GM12878 (cell line): ENCODE data around the gene CDK11B. TPM values are rescaled to one million over a fixed set of nuclear protein-coding genes. Genes with fewer than 3 reads are reported as not detected.

ENCODE experiments used
- ATAC-seq: fragments of 200-7000 bp; cut with Tn5 transposase; 3 replicates; pipeline ENCODE4 v1.9.1; 2020; ENCODE audit warnings: mild to moderate bottlenecking, moderate library complexity
- BruUV-seq: library from RNA; stranded (reverse); fragments of 400-500 nt; replicated peaks from 2 replicates; lab custom pipeline; 2021; lab: Mats Ljungman, UMichigan
- CTCF ChIA-PET: fragments of 300-600 bp; sonication (Branson Sonifier 250); formaldehyde crosslinking; extraction: SDS; loops from one replicate; lab custom pipeline; 2021; ENCODE audit warnings: inconsistent platforms; lab: Yijun Ruan, JAX
- POLR2A ChIA-PET: fragments of 350-600 bp; formaldehyde crosslinking; extraction: SDS; loops from one replicate; lab custom pipeline; 2021; ENCODE audit warnings: inconsistent platforms; lab: Charles Lee
- RAD21 ChIA-PET: fragments of 300-600 bp; sonication (Branson Sonifier 250); formaldehyde crosslinking; loops from one replicate; lab custom pipeline; 2023; ENCODE audit warnings: antibody characterized with exemption; ENCODE audit not compliant: unreplicated experiment; lab: Charles Lee
- SMC1A ChIA-PET: fragments of 300-600 bp; sonication (Branson Sonifier 250); formaldehyde crosslinking; loops from one replicate; lab custom pipeline; 2023; ENCODE audit not compliant: unreplicated experiment, uncharacterized antibody; lab: Charles Lee
- DNase-seq: peaks from one replicate; pipeline ENCODE4 v3.0.0-alpha.2; 2011; ENCODE audit warnings: low read depth, low spot score
- FAIRE-seq: peaks from 3 replicates; lab custom pipeline; 2011; peaks lifted over from hg19 to GRCh38; lab: Jason Lieb, UNC
- H2AFZ ChIP-seq: 2 replicates; pipeline ENCODE4 v1.6.0; 2011; ENCODE audit warnings: low read depth, low read length, control low read depth; ENCODE audit not compliant: control insufficient read depth
- H3K27ac ChIP-seq: 2 replicates; pipeline ENCODE4 v1.5.1; 2011; ENCODE audit warnings: control low read depth; ENCODE audit not compliant: control insufficient read depth, insufficient read depth
- H3K27me3 ChIP-seq, 2 experiments: replicated peaks in 1 of 2; 2 replicates each; pipeline versions ENCODE4 v1.6.0 to v1.6.1; 2011; ENCODE audit warnings: low read length in 1 of 2; ENCODE audit not compliant: control insufficient read depth in 2 of 2, insufficient read depth in 2 of 2
- H3K36me3 ChIP-seq, 2 experiments: 2 replicates each; pipeline ENCODE4 v1.5.1; 2011; ENCODE audit warnings: low read length in 1 of 2; ENCODE audit not compliant: control insufficient read depth in 2 of 2, insufficient read depth in 2 of 2
- H3K4me1 ChIP-seq: 2 replicates; pipeline ENCODE4 v1.6.1; 2011; ENCODE audit warnings: mild to moderate bottlenecking, low read length, moderate library complexity, mixed read lengths; ENCODE audit not compliant: control insufficient read depth, insufficient read depth
- H3K4me2 ChIP-seq: 2 replicates; pipeline ENCODE4 v1.6.0; 2011; ENCODE audit warnings: control low read depth; ENCODE audit not compliant: control insufficient read depth, insufficient read depth
- H3K4me3 ChIP-seq: fragments of 200-600 bp; sonication (generic); 2 replicates; pipeline ENCODE4 v1.5.1; 2016
- H3K79me2 ChIP-seq: 2 replicates; pipeline ENCODE4 v1.6.0; 2011; ENCODE audit warnings: low read length; ENCODE audit not compliant: control insufficient read depth, insufficient read depth
- H3K9ac ChIP-seq: 2 replicates; pipeline ENCODE4 v1.8.0; 2011; ENCODE audit warnings: low read length, control low read depth, mixed read lengths; ENCODE audit not compliant: control insufficient read depth, insufficient read depth
- H3K9me3 ChIP-seq: replicated peaks from 3 replicates; pipeline ENCODE4 v1.5.1; 2011; ENCODE audit warnings: mild to moderate bottlenecking, low read length; ENCODE audit not compliant: control insufficient read depth, insufficient read depth
- H4K20me1 ChIP-seq: 2 replicates; pipeline ENCODE4 v1.6.0; 2011; ENCODE audit not compliant: control insufficient read depth, insufficient read depth
- ASH2L ChIP-seq: fragments of 300-600, 200-600 bp; sonication (generic); IDR thresholded peaks from 2 replicates; pipeline ENCODE4 v1.6.1; 2017; ENCODE audit warnings: low read depth, mild to moderate bottlenecking, borderline replicate concordance
- BCLAF1 ChIP-seq: fragments of 450-650 bp; IDR thresholded peaks from 2 replicates; pipeline ENCODE4 v1.6.1; 2017; ENCODE audit warnings: antibody characterized with exemption, mild to moderate bottlenecking, moderate library complexity
- HCFC1 ChIP-seq: fragments of 150-350 bp; IDR thresholded peaks from 2 replicates; pipeline ENCODE4 v1.6.1; 2014; ENCODE audit warnings: low read length
- HDAC2 ChIP-seq: fragments of 200-600 bp; sonication (generic); IDR thresholded peaks from 2 replicates; pipeline ENCODE4 v1.6.1; 2017
- MEF2A ChIP-seq: IDR thresholded peaks from 2 replicates; pipeline ENCODE4 v1.6.1; 2011; ENCODE audit warnings: low read depth, mild to moderate bottlenecking, low read length, moderate library complexity; ENCODE audit not compliant: insufficient read depth
- MTA2 ChIP-seq: fragments of 450-650 bp; IDR thresholded peaks from 2 replicates; pipeline ENCODE4 v1.6.1; 2016; ENCODE audit warnings: low read depth, mild to moderate bottlenecking, moderate library complexity
- MTA3 ChIP-seq: IDR thresholded peaks from 2 replicates; pipeline ENCODE4 v1.6.1; 2012; ENCODE audit warnings: low read length, inconsistent platforms, borderline replicate concordance
- NFXL1 ChIP-seq: fragments of 450-650 bp; IDR thresholded peaks from 2 replicates; pipeline ENCODE4 v1.6.1; 2017; ENCODE audit warnings: antibody characterized with exemption, mild to moderate bottlenecking, borderline replicate concordance
- PAX8 ChIP-seq: fragments of 450-650 bp; IDR thresholded peaks from 2 replicates; pipeline ENCODE4 v1.6.1; 2017; ENCODE audit warnings: mild to moderate bottlenecking, moderate library complexity
- POLR2AphosphoS5 ChIP-seq: IDR thresholded peaks from 2 replicates; pipeline ENCODE4 v1.6.1; 2011; ENCODE audit warnings: mild to moderate bottlenecking, low read length, inconsistent platforms
- PRDM15 ChIP-seq: fragments of 450-650 bp; formaldehyde crosslinking; IDR thresholded peaks from 2 replicates; pipeline ENCODE4 v1.4.0; 2020; ENCODE audit warnings: mild to moderate bottlenecking, moderate library complexity
- SMARCA5 ChIP-seq: fragments of 450-650 bp; IDR thresholded peaks from 2 replicates; pipeline ENCODE4 v1.6.1; 2017; ENCODE audit warnings: mild to moderate bottlenecking
- whole genome bisulfite sequencing: methylation state at CpG from one replicate; pipeline ENCODE4 v1.1.6; 2016; ENCODE audit warnings: low lambda C conversion rate; ENCODE audit not compliant: insufficient replicate concordance, insufficient coverage; ENCODE audit errors: missing lambda C conversion rate; 5-methylcytosine and 5-hydroxymethylcytosine counted together
- in situ Hi-C: fragments of 300-500 bp; cut with MboI; formaldehyde crosslinking; loops from 9 replicates; pipeline ENCODE4 v1.14.3; 2018; ENCODE audit warnings: mixed read lengths
- intact Hi-C: fragments of 100-400 bp; cut with micrococcal nuclease; formaldehyde crosslinking; loops from one replicate; pipeline ENCODE4 v1.14.2; 2022; ENCODE audit not compliant: unreplicated experiment
- polyA plus RNA-seq, 11 experiments: library from polyadenylated mRNA; depleted of rRNA in 4 of 11; unstranded in 6 of 11; stranded (reverse) in 5 of 11; fragments of >200 nt; fragmentation: Nextera tagmentation in 4 of 11; fragmentation: Illumina TruSeq in 1 of 11; extraction: Ambion mirVana in 4 of 11; extraction: Trizol in 1 of 11; gene quantifications; 1 replicate in 1 of 11; 2 replicates in 10 of 11; pipeline versions ENCODE4 v1.2.1 to v1.2.3, GENCODE V29; 2011 to 2016; ENCODE audit warnings: inconsistent platforms in 2 of 11, missing spikeins in 2 of 11, low read depth in 1 of 11
- total RNA-seq, 4 experiments: library from RNA; depleted of rRNA in 3 of 4; stranded (reverse); fragments of >200 nt in 3 of 4; fragmentation: Illumina TruSeq in 1 of 4; extraction: Trizol in 1 of 4; gene quantifications; 2 replicates each; pipeline versions ENCODE4 v1.2.1 to v1.2.3, GENCODE V29; 2013 to 2021
- TF ChIP-seq, protein P1 (sequence below): fragments of 450-650 bp; IDR thresholded peaks from 2 replicates; pipeline ENCODE4 v1.6.1; 2017; ENCODE audit warnings: mild to moderate bottlenecking, low read depth, inconsistent platforms; ENCODE audit not compliant: poor library complexity, severe bottlenecking

Gene CDK11B
- total and polyA plus RNA-seq, 10 of the 15 experiments (the other 5 are each of a cell fraction or from before 2014, with no cell fraction given) = 3.2 to 30.9 (median 18.0) TPM

- POLR2A ChIA-PET = interaction anchor here (0.5 to 1.1 kb wide), 2 partner anchors 12 to 238 kb away, joined by 4 to 11 read pairs; no protein-coding TSS in a partner anchor
- Histone ChIP-seq H3K4me1 (no peaks in the 10 kb centered on the region), H3K36me3 (peaks cover 6 to 7% of the 10 kb centered on the region in 2 experiments; a peak in 3 of 4 replicates), H3K4me3 (no peak overlapping the region), H3K27me3 (no peaks in the 10 kb centered on the region), H3K27ac (no peak overlapping the region), H3K4me2 (no peak overlapping the region), H4K20me1 (no peaks in the 10 kb centered on the region), H2AFZ (no peak overlapping the region), H3K9ac (no peak overlapping the region), H3K9me3 (no peaks in the 10 kb centered on the region), H3K79me2 (no peaks in the 10 kb centered on the region)
- WGBS = 93% methylated on average over 27 of the region's 27 CpGs
- TF ChIP-seq HDAC2 (no peak), MEF2A (no peak), POLR2AphosphoS5 (no peak), NFXL1 (no peak), HCFC1 (no peak), SMARCA5 (no peak), PRDM15 (no peak), MTA3 (no peak), BCLAF1 (no peak), MTA2 (no peak), PAX8 (no peak), ASH2L (no peak)
- TF ChIP-seq, protein P1, sequence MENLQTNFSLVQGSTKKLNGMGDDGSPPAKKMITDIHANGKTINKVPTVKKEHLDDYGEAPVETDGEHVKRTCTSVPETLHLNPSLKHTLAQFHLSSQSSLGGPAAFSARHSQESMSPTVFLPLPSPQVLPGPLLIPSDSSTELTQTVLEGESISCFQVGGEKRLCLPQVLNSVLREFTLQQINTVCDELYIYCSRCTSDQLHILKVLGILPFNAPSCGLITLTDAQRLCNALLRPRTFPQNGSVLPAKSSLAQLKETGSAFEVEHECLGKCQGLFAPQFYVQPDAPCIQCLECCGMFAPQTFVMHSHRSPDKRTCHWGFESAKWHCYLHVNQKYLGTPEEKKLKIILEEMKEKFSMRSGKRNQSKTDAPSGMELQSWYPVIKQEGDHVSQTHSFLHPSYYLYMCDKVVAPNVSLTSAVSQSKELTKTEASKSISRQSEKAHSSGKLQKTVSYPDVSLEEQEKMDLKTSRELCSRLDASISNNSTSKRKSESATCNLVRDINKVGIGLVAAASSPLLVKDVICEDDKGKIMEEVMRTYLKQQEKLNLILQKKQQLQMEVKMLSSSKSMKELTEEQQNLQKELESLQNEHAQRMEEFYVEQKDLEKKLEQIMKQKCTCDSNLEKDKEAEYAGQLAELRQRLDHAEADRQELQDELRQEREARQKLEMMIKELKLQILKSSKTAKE = no peak
- RAD21 ChIA-PET = no interaction called here
- DNase-seq (no peak), FAIRE-seq (no peak), ATAC-seq (no peak)
- intact Hi-C loops (no loop called here), in situ Hi-C loops (no loop called here)
- SMC1A ChIA-PET = no interaction called here
- BruUV-seq = no TSS peak
- CTCF ChIA-PET = interaction anchor here (2.3 kb wide), 1 partner anchor 13 kb away, joined by 13 read pairs; no protein-coding TSS in a partner anchor
These were observed 6.4 kb upstream of the CDK11B start for GRCh38 chr1:1664941-1665814.
